GM23338 (cell line): ENCODE data around the gene RALGPS1. TPM values are rescaled to one million over a fixed set of nuclear protein-coding genes. Genes with fewer than 3 reads are reported as not detected.

Experiments
- ATAC-seq: fragments of 200-7000 bp; cut with Tn5 transposase; 3 replicates; pipeline ENCODE4 v1.9.1; 2020
- DNase-seq: peaks from one replicate; pipeline ENCODE4 v3.0.0-alpha.2; 2015; ENCODE audit warnings: low spot score
- H2AFZ ChIP-seq: fragments of 200-600 bp; sonication (generic); 2 replicates; pipeline ENCODE4 v1.8.0; 2016; ENCODE audit warnings: antibody characterized with exemption, mild to moderate bottlenecking, moderate library complexity
- H3F3A ChIP-seq: fragments of 200-600 bp; sonication (generic); replicated peaks from 2 replicates; pipeline ENCODE4 v1.8.0; 2017; ENCODE audit warnings: antibody characterized with exemption, mixed run types, low read depth
- H3K27ac ChIP-seq: fragments of 200-600 bp; sonication (generic); 2 replicates; pipeline ENCODE4 v1.6.1; 2016; ENCODE audit warnings: low read depth
- H3K27me3 ChIP-seq: fragments of 200-600 bp; sonication (generic); 2 replicates; pipeline ENCODE4 v1.8.0; 2016; ENCODE audit warnings: mild to moderate bottlenecking, mixed run types, moderate library complexity; ENCODE audit not compliant: insufficient read depth
- H3K36me3 ChIP-seq: fragments of 200-600 bp; sonication (generic); 2 replicates; pipeline ENCODE4 v1.8.0; 2016; ENCODE audit warnings: mild to moderate bottlenecking; ENCODE audit not compliant: insufficient read depth
- H3K4me1 ChIP-seq: fragments of 200-600 bp; sonication (generic); 2 replicates; pipeline ENCODE4 v1.8.0; 2016; ENCODE audit warnings: mild to moderate bottlenecking, moderate library complexity; ENCODE audit not compliant: insufficient read depth
- H3K4me2 ChIP-seq: fragments of 200-600 bp; sonication (generic); 2 replicates; pipeline ENCODE4 v1.7.1; 2017; ENCODE audit warnings: mixed run types
- H3K4me3 ChIP-seq: fragments of 200-600 bp; sonication (generic); 2 replicates; pipeline ENCODE4 v1.6.1; 2016; ENCODE audit warnings: mixed run types
- H3K79me2 ChIP-seq: fragments of 200-600 bp; sonication (generic); replicated peaks from 2 replicates; pipeline ENCODE4 v1.8.0; 2017; ENCODE audit warnings: mild to moderate bottlenecking; ENCODE audit not compliant: insufficient read depth
- H3K9me2 ChIP-seq: fragments of 200-600 bp; sonication (generic); 2 replicates; pipeline ENCODE4 v1.8.0; 2017; ENCODE audit not compliant: insufficient read depth
- H4K20me1 ChIP-seq: fragments of 200-600 bp; sonication (generic); replicated peaks from 2 replicates; pipeline ENCODE4 v1.8.0; 2017; ENCODE audit warnings: mild to moderate bottlenecking; ENCODE audit not compliant: insufficient read depth
- H3K27ac Mint-ChIP-seq: 2 replicates; pipeline ENCODE4 v1.8.0; 2020; ENCODE audit warnings: inconsistent platforms, mild to moderate bottlenecking, moderate library complexity, mixed read lengths
- H3K27me3 Mint-ChIP-seq: 3 replicates; pipeline ENCODE4 v1.8.0; 2022; ENCODE audit warnings: low read depth, mild to moderate bottlenecking, moderate library complexity, mixed read lengths, inconsistent platforms; ENCODE audit not compliant: insufficient read depth, poor library complexity
- H3K36me3 Mint-ChIP-seq: 3 replicates; pipeline ENCODE4 v1.8.0; 2021; ENCODE audit warnings: low read depth, mild to moderate bottlenecking, inconsistent platforms, moderate library complexity, mixed read lengths
- H3K4me1 Mint-ChIP-seq: 3 replicates; pipeline ENCODE4 v1.8.0; 2020; ENCODE audit warnings: mild to moderate bottlenecking, inconsistent platforms, mixed read lengths
- H3K4me3 Mint-ChIP-seq: 3 replicates; pipeline ENCODE4 v1.8.0; 2021; ENCODE audit warnings: moderate library complexity, mild to moderate bottlenecking, inconsistent platforms, mixed read lengths
- H3K9me3 Mint-ChIP-seq: 3 replicates; pipeline ENCODE4 v1.8.0; 2020; ENCODE audit warnings: moderate library complexity, mild to moderate bottlenecking, inconsistent platforms, mixed read lengths
- CREB1 ChIP-seq: fragments of 250-450 bp; sonication (Bioruptor Pico); IDR thresholded peaks from 2 replicates; pipeline ENCODE4 v1.5.0; 2020; ENCODE audit warnings: low read depth, mild to moderate bottlenecking, moderate library complexity
- CTCF ChIP-seq, 2 experiments: fragments of 200-600 bp in 1 of 2; sonication (generic) in 1 of 2; conservative IDR thresholded peaks; 2 replicates each; pipeline versions ENCODE4 v1.5.1 to v1.6.1; 2016 to 2017; ENCODE audit warnings: antibody characterized with exemption in 2 of 2, low read depth in 2 of 2, mild to moderate bottlenecking in 2 of 2, moderate library complexity in 1 of 2
- ETS1 ChIP-seq: IDR thresholded peaks from 2 replicates; pipeline ENCODE4 v1.6.1; 2016; ENCODE audit warnings: antibody characterized with exemption
- EZH2 ChIP-seq: fragments of 200-600 bp; sonication (generic); IDR thresholded peaks from one replicate; pipeline ENCODE4 v1.8.0; 2017; ENCODE audit warnings: antibody characterized with exemption, mild to moderate bottlenecking, low read depth; ENCODE audit not compliant: unreplicated experiment
- EZH2phosphoT487 ChIP-seq: fragments of 200-600 bp; sonication (generic); IDR thresholded peaks from one replicate; pipeline ENCODE4 v1.8.1; 2018; ENCODE audit warnings: antibody characterized with exemption; ENCODE audit not compliant: unreplicated experiment
- JUNB ChIP-seq: IDR thresholded peaks from one replicate; pipeline ENCODE4 v1.6.1; 2016; ENCODE audit warnings: antibody characterized with exemption; ENCODE audit not compliant: unreplicated experiment
- NANOG ChIP-seq: IDR thresholded peaks from 2 replicates; pipeline ENCODE4 v1.6.1; 2016; ENCODE audit warnings: antibody characterized with exemption, borderline replicate concordance
- POLR2AphosphoS5 ChIP-seq: IDR thresholded peaks from 2 replicates; pipeline ENCODE4 v1.6.1; 2016; ENCODE audit warnings: antibody characterized with exemption, low read depth
- REST ChIP-seq: IDR thresholded peaks from one replicate; pipeline ENCODE4 v1.6.1; 2018; ENCODE audit warnings: antibody characterized with exemption; ENCODE audit not compliant: unreplicated experiment
- STAT1 ChIP-seq: IDR thresholded peaks from one replicate; pipeline ENCODE4 v1.6.1; 2016; ENCODE audit warnings: antibody characterized with exemption; ENCODE audit not compliant: unreplicated experiment
- ZNF114 ChIP-seq: fragments of 250-450 bp; sonication (Bioruptor Pico); IDR thresholded peaks from 2 replicates; pipeline ENCODE4 v1.5.0; 2020; ENCODE audit warnings: mild to moderate bottlenecking, moderate library complexity
- ZNF331 ChIP-seq: fragments of 250-450 bp; sonication (Bioruptor Pico); IDR thresholded peaks from 2 replicates; pipeline ENCODE4 v1.5.0; 2020; ENCODE audit warnings: low read depth, mild to moderate bottlenecking, moderate library complexity
- long read RNA-seq: library from polyadenylated mRNA; unstranded; transcript quantifications from one replicate; pipeline ENCODE4 v2.0.0, GENCODE V29; 2020; ENCODE audit not compliant: unreplicated experiment
- polyA plus RNA-seq: library from polyadenylated mRNA; unstranded; fragments of >200 nt; fragmentation: Nextera tagmentation; extraction: Ambion mirVana; gene quantifications from 2 replicates; pipeline ENCODE4 v1.2.1, GENCODE V29; 2016
- total RNA-seq: library from RNA; depleted of rRNA; stranded (reverse); fragments of >200 nt; shearing (Covaris generic); gene quantifications from 2 replicates; pipeline ENCODE4 v1.2.3, GENCODE V29; 2014; rRNA removed

The RALGPS1 gene
- total RNA-seq (35.9 and 57.1 TPM in 2 replicates), polyA plus RNA-seq (16.5 and 18.2 TPM in 2 replicates)
- long read RNA-seq, partial matches to known transcripts = 1 of 2 reads
- long read RNA-seq, other reads (novel, unspliced or antisense) = 1 of 2 reads

GRCh38 chr9:126914458-126915280 is at the start of gene RALGPS1:
RALGPS1 (plus strand) TSS chr9:126914782; CDS start chr9:126962290, 47,508 bp downstream.
- H3K4me3 Mint-ChIP-seq = peak within 1 kb of the TSS; percentile 82
- ATAC-seq = peak; percentile 87
- H3K36me3 ChIP-seq = no peaks in the 10 kb centered on the region
- no peaks in the 10 kb centered on the region for H3K36me3 Mint-ChIP-seq
- no peaks in the 10 kb centered on the region for H3K9me2 ChIP-seq
- no peaks in the 10 kb centered on the region for H3K9me3 Mint-ChIP-seq
- peak within 1 kb of the TSS; percentile 86 for H2AFZ ChIP-seq
- H3K4me2 ChIP-seq = peak within 1 kb of the TSS; percentile 84
- TF ChIP-seq JUNB (no peak), ETS1 (no peak), POLR2AphosphoS5 (peak; percentile 52; the same call in 1 of the 2 replicates), ZNF331 (CRISPR knock-in tag) (no peak), CTCF (conservative IDR thresholded peaks at IDR 0.05; ENCODE audit: low read depth in 2 of 2) (no peak), CREB1 (peak; percentile 46; the same call in 1 of the 2 replicates)
- DNase-seq = peak; percentile 99
- H3K4me1 Mint-ChIP-seq = peaks cover 24% of the 10 kb centered on the region
- H3K27me3 ChIP-seq = peaks cover 14% of the 10 kb centered on the region
- peak within 1 kb of the TSS; percentile 84 for H3K27ac ChIP-seq
- H3K27ac Mint-ChIP-seq = peak within 1 kb of the TSS; percentile 74
- H3K79me2 ChIP-seq = peaks cover 21% of the 10 kb centered on the region
- peaks cover 10% of the 10 kb centered on the region; the same call in 1 of the 2 replicates for H3F3A ChIP-seq
- peaks cover 10% of the 10 kb centered on the region for H3K27me3 Mint-ChIP-seq
- peaks cover 27% of the 10 kb centered on the region for H3K4me1 ChIP-seq
- H4K20me1 ChIP-seq = peaks cover 15% of the 10 kb centered on the region; the same call in 1 of the 2 replicates
- H3K4me3 ChIP-seq = peak within 1 kb of the TSS; percentile 69

GRCh38 chr9:126869368-126869767 is 45.2 kb upstream of the RALGPS1 start:
- H3K27me3 Mint-ChIP-seq = peaks cover 1% of the 10 kb centered on the region
- no peaks in the 10 kb centered on the region for H3F3A ChIP-seq
- H3K79me2 ChIP-seq = peaks cover 100% of the 10 kb centered on the region
- no peak overlapping the region for H3K27ac ChIP-seq
- H3K36me3 Mint-ChIP-seq = peaks cover 25% of the 10 kb centered on the region
- H4K20me1 ChIP-seq = peaks cover 30% of the 10 kb centered on the region
- H3K27ac Mint-ChIP-seq = no peak overlapping the region
- peaks cover 26% of the 10 kb centered on the region for H3K4me1 Mint-ChIP-seq
- no peaks in the 10 kb centered on the region for H3K27me3 ChIP-seq
- H3K4me3 Mint-ChIP-seq = no peak overlapping the region
- H3K36me3 ChIP-seq = no peaks in the 10 kb centered on the region
- H3K4me1 ChIP-seq = peaks cover 25% of the 10 kb centered on the region
- no peak overlapping the region for H3K4me2 ChIP-seq
- no peak overlapping the region for H2AFZ ChIP-seq
- no peaks in the 10 kb centered on the region for H3K9me3 Mint-ChIP-seq
- no peaks in the 10 kb centered on the region for H3K9me2 ChIP-seq
- ATAC-seq (no peak), DNase-seq (no peak)
- H3K4me3 ChIP-seq = no peak overlapping the region
- TF ChIP-seq POLR2AphosphoS5 (no peak), CREB1 (no peak), REST (no peak), ZNF331 (CRISPR knock-in tag) (no peak), STAT1 (no peak), JUNB (no peak), ETS1 (no peak), EZH2 (no peak), EZH2phosphoT487 (no peak), CTCF (conservative IDR thresholded peaks at IDR 0.05; ENCODE audit: low read depth in 2 of 2) (no peak), NANOG (no peak), ZNF114 (CRISPR knock-in tag) (no peak)
